WTC11 (cell line): Measurements from ENCODE around the gene DHX8.

Source experiments
- CREB1 ChIP-seq: sonication (generic); formaldehyde crosslinking; IDR thresholded peaks from 2 replicates; pipeline ENCODE4 v1.8.0; 2023; ENCODE audit warnings: mild to moderate bottlenecking, missing genetic modification reagents
- ESRRA ChIP-seq: sonication (generic); formaldehyde crosslinking; IDR thresholded peaks from 2 replicates; pipeline ENCODE4 v1.8.1; 2022; ENCODE audit warnings: mild to moderate bottlenecking, missing genetic modification reagents, borderline replicate concordance
- FOXP1 ChIP-seq: sonication (generic); formaldehyde crosslinking; IDR thresholded peaks from 2 replicates; pipeline ENCODE4 v1.8.0; 2022; ENCODE audit warnings: missing genetic modification reagents, mild to moderate bottlenecking, moderate library complexity, borderline replicate concordance
- ZNF232 ChIP-seq: sonication (generic); formaldehyde crosslinking; IDR thresholded peaks from 2 replicates; pipeline ENCODE4 v1.8.0; 2022; ENCODE audit warnings: mild to moderate bottlenecking, missing genetic modification reagents
- TF ChIP-seq, protein P1 (sequence below): fragments of 200-600 bp; IDR thresholded peaks from 2 replicates; pipeline ENCODE4 v1.8.0; 2022; ENCODE audit warnings: antibody characterized with exemption
- TF ChIP-seq, protein P2 (sequence below): sonication (generic); formaldehyde crosslinking; IDR thresholded peaks from 2 replicates; pipeline ENCODE4 v1.8.0; 2022; ENCODE audit warnings: missing genetic modification reagents

DNA sequence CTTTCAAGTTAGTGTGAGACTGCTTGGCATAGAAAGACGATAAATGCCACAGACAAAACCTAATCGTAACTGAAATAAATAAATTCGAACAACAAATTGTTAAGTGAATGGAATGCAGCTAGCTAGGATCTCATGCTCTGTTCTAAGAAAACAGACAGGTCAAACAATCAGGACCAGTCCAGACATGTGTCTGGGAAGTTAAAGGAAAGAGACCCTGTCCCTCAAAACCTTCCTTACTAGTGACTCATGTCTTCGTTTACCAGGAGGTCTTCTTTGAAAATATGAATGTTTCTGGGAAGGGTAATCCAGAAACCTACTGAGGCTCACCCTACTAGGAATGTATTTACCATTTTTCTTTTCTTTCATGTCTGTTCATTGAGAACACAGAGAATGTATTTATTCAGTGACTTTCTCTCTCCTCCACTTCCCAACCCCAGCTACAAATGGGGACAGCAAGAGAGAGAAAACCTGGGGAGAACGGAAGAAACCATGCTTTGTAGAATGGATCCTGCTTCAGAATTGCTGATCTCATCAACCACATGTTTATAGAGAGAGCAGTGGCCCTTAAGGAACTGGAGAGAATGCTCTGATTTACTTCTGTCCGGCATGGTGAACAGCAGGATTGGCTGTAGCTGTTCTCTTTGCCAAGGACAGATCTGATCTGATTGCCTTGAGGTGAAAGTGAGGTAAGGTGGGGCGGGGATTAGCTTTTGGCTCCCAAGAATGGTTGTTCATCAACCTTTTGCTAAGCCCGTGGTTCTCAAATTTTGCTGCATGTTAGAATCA is 39.4 kb upstream of the DHX8 start:
- TF ChIP-seq CREB1: no peak
- no peak for TF ChIP-seq ESRRA
- TF ChIP-seq, protein P1, sequence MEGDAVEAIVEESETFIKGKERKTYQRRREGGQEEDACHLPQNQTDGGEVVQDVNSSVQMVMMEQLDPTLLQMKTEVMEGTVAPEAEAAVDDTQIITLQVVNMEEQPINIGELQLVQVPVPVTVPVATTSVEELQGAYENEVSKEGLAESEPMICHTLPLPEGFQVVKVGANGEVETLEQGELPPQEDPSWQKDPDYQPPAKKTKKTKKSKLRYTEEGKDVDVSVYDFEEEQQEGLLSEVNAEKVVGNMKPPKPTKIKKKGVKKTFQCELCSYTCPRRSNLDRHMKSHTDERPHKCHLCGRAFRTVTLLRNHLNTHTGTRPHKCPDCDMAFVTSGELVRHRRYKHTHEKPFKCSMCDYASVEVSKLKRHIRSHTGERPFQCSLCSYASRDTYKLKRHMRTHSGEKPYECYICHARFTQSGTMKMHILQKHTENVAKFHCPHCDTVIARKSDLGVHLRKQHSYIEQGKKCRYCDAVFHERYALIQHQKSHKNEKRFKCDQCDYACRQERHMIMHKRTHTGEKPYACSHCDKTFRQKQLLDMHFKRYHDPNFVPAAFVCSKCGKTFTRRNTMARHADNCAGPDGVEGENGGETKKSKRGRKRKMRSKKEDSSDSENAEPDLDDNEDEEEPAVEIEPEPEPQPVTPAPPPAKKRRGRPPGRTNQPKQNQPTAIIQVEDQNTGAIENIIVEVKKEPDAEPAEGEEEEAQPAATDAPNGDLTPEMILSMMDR: no peak
- TF ChIP-seq FOXP1 (CRISPR knock-in tag): no peak
- TF ChIP-seq ZNF232 (CRISPR knock-in tag): no peak
- TF ChIP-seq, protein P2, sequence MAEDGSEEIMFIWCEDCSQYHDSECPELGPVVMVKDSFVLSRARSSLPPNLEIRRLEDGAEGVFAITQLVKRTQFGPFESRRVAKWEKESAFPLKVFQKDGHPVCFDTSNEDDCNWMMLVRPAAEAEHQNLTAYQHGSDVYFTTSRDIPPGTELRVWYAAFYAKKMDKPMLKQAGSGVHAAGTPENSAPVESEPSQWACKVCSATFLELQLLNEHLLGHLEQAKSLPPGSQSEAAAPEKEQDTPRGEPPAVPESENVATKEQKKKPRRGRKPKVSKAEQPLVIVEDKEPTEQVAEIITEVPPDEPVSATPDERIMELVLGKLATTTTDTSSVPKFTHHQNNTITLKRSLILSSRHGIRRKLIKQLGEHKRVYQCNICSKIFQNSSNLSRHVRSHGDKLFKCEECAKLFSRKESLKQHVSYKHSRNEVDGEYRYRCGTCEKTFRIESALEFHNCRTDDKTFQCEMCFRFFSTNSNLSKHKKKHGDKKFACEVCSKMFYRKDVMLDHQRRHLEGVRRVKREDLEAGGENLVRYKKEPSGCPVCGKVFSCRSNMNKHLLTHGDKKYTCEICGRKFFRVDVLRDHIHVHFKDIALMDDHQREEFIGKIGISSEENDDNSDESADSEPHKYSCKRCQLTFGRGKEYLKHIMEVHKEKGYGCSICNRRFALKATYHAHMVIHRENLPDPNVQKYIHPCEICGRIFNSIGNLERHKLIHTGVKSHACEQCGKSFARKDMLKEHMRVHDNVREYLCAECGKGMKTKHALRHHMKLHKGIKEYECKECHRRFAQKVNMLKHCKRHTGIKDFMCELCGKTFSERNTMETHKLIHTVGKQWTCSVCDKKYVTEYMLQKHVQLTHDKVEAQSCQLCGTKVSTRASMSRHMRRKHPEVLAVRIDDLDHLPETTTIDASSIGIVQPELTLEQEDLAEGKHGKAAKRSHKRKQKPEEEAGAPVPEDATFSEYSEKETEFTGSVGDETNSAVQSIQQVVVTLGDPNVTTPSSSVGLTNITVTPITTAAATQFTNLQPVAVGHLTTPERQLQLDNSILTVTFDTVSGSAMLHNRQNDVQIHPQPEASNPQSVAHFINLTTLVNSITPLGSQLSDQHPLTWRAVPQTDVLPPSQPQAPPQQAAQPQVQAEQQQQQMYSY (CRISPR knock-in tag): no peak
